Nephron (organoid): ENCODE measurements around the gene GARNL3.
A peak's percentile ranks its signal among the peaks of the same experiment; 100 is the strongest.

Experiments used
- H3K27ac Mint-ChIP-seq, 3 experiments: 2 replicates each; pipeline ENCODE4 v1.8.0; 2020; ENCODE audit warnings: mixed read lengths in 3 of 3, mild to moderate bottlenecking in 2 of 3, moderate library complexity in 1 of 3
- H3K27me3 Mint-ChIP-seq: 2 replicates; pipeline ENCODE4 v1.8.0; 2021; ENCODE audit warnings: low read depth, mild to moderate bottlenecking, moderate library complexity, mixed read lengths
- H3K36me3 Mint-ChIP-seq: 2 replicates; pipeline ENCODE4 v1.8.0; 2020; ENCODE audit warnings: low read depth, mixed read lengths
- H3K4me1 Mint-ChIP-seq: 2 replicates; pipeline ENCODE4 v1.8.0; 2020; ENCODE audit warnings: mixed read lengths
- H3K4me3 Mint-ChIP-seq, 3 experiments: 2 replicates each; pipeline ENCODE4 v1.8.0; 2020; ENCODE audit warnings: mild to moderate bottlenecking in 3 of 3, mixed read lengths in 3 of 3, moderate library complexity in 2 of 3
- H3K9me3 Mint-ChIP-seq: 2 replicates; pipeline ENCODE4 v1.8.0; 2020; ENCODE audit warnings: mixed read lengths
- CTCF ChIP-seq, 3 experiments: fragments of 200-600 bp; sonication (generic); IDR thresholded peaks; one replicate each; pipeline ENCODE4 v1.5.0; 2021; ENCODE audit warnings: antibody characterized with exemption in 3 of 3; ENCODE audit not compliant: unreplicated experiment in 3 of 3

The GARNL3 gene

DNA sequence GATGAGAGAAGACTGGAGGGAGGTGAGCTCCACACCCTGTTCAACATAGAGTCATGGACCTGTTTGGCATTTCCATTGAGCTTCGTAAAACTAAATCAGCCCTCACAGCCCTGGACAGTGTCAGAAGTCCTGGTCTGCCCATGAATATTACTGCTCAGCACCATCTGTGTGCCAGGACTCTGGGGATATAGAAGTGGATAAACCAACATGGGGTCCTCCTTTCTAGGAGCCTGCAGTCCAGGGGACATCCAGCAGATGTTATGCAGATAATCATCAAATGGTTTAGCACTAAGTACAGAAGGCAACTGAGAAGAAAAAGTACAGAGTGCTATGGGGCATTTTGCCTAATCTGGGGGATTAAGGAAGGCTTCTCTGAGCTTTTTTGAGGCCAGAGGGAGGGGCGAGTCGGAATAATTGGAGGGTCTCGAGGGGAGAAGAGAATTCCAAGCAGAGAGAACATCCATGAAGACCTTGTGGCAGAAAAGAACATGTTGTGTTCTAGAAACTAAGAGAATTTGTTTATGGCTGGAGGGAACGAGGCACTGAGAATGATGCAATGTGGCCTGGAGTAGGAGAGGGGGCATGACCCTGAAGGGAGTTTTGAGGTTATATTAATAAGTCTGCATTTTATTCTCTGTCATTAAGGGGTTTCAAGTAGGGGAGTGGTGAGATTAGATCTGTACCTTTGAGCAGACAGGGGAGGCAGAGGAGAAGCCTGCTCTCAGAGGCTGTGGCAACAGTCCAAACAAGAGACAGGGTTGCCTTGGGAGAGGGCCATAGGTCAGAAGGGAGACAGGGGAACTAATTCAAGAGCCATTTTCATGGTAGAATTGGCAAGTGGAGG, 68.9 kb downstream of the GARNL3 start:
- H3K4me1 Mint-ChIP-seq = peaks cover 31% of the 10 kb centered on the region
- no peak for TF ChIP-seq CTCF (IDR thresholded peaks at IDR 0.05; ENCODE audit: unreplicated experiment in 3 of 3)
- H3K4me3 Mint-ChIP-seq = no peak overlapping the region
- peak overlapping the region in 2 of 3 experiments; percentile 0 to 60 for H3K27ac Mint-ChIP-seq
- H3K9me3 Mint-ChIP-seq = no peaks in the 10 kb centered on the region
- H3K27me3 Mint-ChIP-seq = no peaks in the 10 kb centered on the region
- peaks cover 32% of the 10 kb centered on the region for H3K36me3 Mint-ChIP-seq

GRCh38 chr9:127334725-127335124, 70.2 kb downstream of the GARNL3 start:
- Mint-ChIP-seq H3K4me1 (peaks cover 31% of the 10 kb centered on the region), H3K36me3 (peaks cover 34% of the 10 kb centered on the region), H3K4me3 (no peak overlapping the region), H3K27me3 (no peaks in the 10 kb centered on the region), H3K27ac (no peak overlapping the region), H3K9me3 (no peaks in the 10 kb centered on the region)
- TF ChIP-seq CTCF (IDR thresholded peaks at IDR 0.05; ENCODE audit: unreplicated experiment in 3 of 3) = no peak

GRCh38 chr9:127336086-127336485, 71.5 kb downstream of the GARNL3 start:
- Mint-ChIP-seq H3K4me3 (no peak overlapping the region), H3K27me3 (no peaks in the 10 kb centered on the region), H3K9me3 (no peaks in the 10 kb centered on the region), H3K4me1 (peaks cover 36% of the 10 kb centered on the region), H3K36me3 (peaks cover 42% of the 10 kb centered on the region), H3K27ac (peak overlapping the region; percentile 82 to 93 (median 87))
- TF ChIP-seq CTCF (IDR thresholded peaks at IDR 0.05; ENCODE audit: unreplicated experiment in 3 of 3) = no peak

DNA sequence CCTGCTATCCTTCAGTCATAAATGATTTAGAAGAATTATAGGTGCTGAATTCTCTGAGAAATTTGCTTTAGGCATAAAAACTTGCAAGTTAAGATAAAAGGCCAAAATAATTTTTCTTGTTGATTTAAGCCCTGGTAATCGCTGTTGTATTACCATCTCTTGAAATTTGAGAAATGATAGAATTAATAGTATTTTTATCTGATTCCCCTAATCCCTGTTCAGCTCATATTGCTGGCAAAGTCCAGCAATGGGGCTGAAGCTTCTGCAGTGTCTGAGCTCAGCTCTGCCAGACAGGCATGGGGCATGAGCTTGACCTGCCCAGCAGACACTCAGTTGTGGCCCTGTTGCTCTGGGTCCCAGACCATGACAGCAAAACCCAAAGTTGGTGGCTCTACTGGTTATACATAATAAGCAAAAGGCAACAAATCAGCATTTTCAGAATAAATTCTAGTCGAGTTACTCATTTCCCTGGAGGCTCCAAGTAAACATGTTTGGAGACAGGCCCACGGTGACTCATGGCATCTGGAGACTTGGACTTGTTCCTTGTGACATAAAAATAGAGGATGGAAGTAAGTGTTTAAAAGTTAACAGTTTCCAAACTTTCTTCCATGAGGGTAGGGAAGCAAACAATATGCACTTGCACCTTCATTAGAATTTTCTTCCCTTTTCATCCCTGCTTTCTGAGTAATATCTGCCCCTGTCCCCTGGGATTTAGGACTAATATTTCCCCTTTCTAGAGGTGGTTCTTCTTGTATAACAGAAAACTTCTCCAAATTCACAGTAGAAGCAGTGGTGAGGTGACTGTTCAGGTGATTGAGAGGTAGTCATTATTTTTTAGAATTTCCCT, 72.2 kb downstream of the GARNL3 start:
- TF ChIP-seq CTCF (IDR thresholded peaks at IDR 0.05; ENCODE audit: unreplicated experiment in 3 of 3) = no peak
- peaks cover 36% of the 10 kb centered on the region for H3K4me1 Mint-ChIP-seq

GRCh38 chr9:127340721-127341120, 76.1 kb downstream of the GARNL3 start:
- Mint-ChIP-seq H3K27ac (peak overlapping the region in 1 of 3 experiments; percentile 5), H3K9me3 (no peaks in the 10 kb centered on the region), H3K36me3 (peaks cover 33% of the 10 kb centered on the region), H3K4me1 (peaks cover 25% of the 10 kb centered on the region), H3K4me3 (no peak overlapping the region), H3K27me3 (no peaks in the 10 kb centered on the region)
- TF ChIP-seq CTCF (IDR thresholded peaks at IDR 0.05; ENCODE audit: unreplicated experiment in 3 of 3) = no peak

More for the DNA sequence above, 72.2 kb downstream of the GARNL3 start:
- Mint-ChIP-seq H3K9me3 (no peaks in the 10 kb centered on the region), H3K27ac (peak overlapping the region; percentile 82 to 93 (median 87)), H3K36me3 (peaks cover 48% of the 10 kb centered on the region), H3K4me3 (peak overlapping the region in 1 of 3 experiments; percentile 31), H3K27me3 (no peaks in the 10 kb centered on the region)
